AG04450 (cell line): ENCODE measurements around the gene ERVH48-1. TPM values are rescaled to one million over a fixed set of nuclear protein-coding genes. Genes with fewer than 3 reads are reported as not detected.
"Not testable (repeated sequence)": the region's sequence is repeated elsewhere in the genome, so short reads cannot be mapped to it uniquely, and the experiment has no call there.

Source experiments
- CTCF ChIA-PET: fragments of 300-600, 350-600 bp; formaldehyde crosslinking; extraction: SDS; loops from one replicate; lab custom pipeline; 2022; ENCODE audit warnings: antibody characterized with exemption, inconsistent platforms; lab: Charles Lee
- POLR2A ChIA-PET: fragments of 350-600 bp; formaldehyde crosslinking; extraction: SDS; loops from one replicate; lab custom pipeline; 2021; ENCODE audit warnings: antibody characterized with exemption, inconsistent platforms; lab: Yijun Ruan, JAX
- DNase-seq: peaks from one replicate; pipeline ENCODE4 v3.0.0-alpha.2; 2011; ENCODE audit warnings: low read depth, low spot score
- H3K27ac ChIP-seq: one replicate; pipeline ENCODE4 v1.5.1; 2012; ENCODE audit warnings: low read depth, low read length, control low read depth
- H3K27me3 ChIP-seq: one replicate; pipeline ENCODE4 v1.6.0; 2012; ENCODE audit warnings: low read length; ENCODE audit not compliant: control insufficient read depth, insufficient read depth
- H3K4me3 ChIP-seq: 2 replicates; pipeline ENCODE4 v1.5.1; 2011; ENCODE audit warnings: mild to moderate bottlenecking, low read depth, low read length, control low read depth
- H3K9me3 ChIP-seq: 2 replicates; pipeline ENCODE4 v1.5.1; 2012; ENCODE audit warnings: low read length; ENCODE audit not compliant: control insufficient read depth, insufficient read depth
- polyA plus RNA-seq: library from polyadenylated mRNA; depleted of rRNA; stranded (reverse); fragments of >200 nt; gene quantifications from 2 replicates; pipeline ENCODE4 v1.2.3, GENCODE V29; 2011
- TF ChIP-seq, protein P1 (sequence below): IDR thresholded peaks from 2 replicates; pipeline ENCODE4 v1.5.1; 2011; ENCODE audit warnings: low read depth, low read length, control low read depth, inconsistent platforms

ERVH48-1 gene
- polyA plus RNA-seq, 1 experiment: not detected

DNA sequence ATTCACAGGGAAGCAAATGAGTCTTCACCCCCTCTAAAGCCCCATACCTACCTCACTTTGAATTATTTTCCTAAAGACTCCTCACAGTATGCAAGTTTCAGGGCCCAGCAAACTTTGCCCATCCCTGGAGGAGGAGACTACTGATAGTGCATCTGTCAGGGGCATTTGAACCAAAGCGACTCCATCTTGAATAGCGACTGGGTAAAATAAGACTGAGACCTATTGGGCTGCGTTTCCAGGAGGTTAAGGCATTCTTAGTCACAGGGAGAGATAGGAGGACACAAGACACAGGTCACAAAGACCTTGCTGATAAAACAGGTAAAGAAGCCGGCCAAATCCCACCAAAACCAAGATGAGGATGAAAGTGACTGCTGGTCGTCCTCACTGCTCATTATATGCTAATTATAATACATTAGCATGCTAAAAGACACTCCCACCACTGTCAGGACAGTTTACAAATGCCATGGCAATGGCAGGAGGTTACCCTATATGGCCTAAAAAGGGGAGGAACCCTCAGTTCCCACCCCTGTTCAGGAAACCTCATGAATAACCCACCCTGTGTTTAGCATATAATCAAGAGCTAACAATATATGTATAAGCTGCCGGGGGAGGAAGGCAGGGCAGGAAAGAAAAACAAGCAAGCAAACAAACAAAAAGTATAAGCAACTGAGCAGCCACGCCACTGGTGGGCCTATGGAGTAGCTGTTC, 45.7 kb upstream of the ERVH48-1 start:
- TF ChIP-seq, protein P1, sequence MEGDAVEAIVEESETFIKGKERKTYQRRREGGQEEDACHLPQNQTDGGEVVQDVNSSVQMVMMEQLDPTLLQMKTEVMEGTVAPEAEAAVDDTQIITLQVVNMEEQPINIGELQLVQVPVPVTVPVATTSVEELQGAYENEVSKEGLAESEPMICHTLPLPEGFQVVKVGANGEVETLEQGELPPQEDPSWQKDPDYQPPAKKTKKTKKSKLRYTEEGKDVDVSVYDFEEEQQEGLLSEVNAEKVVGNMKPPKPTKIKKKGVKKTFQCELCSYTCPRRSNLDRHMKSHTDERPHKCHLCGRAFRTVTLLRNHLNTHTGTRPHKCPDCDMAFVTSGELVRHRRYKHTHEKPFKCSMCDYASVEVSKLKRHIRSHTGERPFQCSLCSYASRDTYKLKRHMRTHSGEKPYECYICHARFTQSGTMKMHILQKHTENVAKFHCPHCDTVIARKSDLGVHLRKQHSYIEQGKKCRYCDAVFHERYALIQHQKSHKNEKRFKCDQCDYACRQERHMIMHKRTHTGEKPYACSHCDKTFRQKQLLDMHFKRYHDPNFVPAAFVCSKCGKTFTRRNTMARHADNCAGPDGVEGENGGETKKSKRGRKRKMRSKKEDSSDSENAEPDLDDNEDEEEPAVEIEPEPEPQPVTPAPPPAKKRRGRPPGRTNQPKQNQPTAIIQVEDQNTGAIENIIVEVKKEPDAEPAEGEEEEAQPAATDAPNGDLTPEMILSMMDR: no peak
- POLR2A ChIA-PET: no interaction called here
- CTCF ChIA-PET: no interaction called here
- peaks cover 2% of the 10 kb centered on the region for H3K27me3 ChIP-seq
- no peaks in the 10 kb centered on the region; the same call in 1 of the 2 replicates for H3K9me3 ChIP-seq
- DNase-seq: no peak
- no peak overlapping the region for H3K27ac ChIP-seq
- H3K4me3 ChIP-seq: no peak overlapping the region

DNA sequence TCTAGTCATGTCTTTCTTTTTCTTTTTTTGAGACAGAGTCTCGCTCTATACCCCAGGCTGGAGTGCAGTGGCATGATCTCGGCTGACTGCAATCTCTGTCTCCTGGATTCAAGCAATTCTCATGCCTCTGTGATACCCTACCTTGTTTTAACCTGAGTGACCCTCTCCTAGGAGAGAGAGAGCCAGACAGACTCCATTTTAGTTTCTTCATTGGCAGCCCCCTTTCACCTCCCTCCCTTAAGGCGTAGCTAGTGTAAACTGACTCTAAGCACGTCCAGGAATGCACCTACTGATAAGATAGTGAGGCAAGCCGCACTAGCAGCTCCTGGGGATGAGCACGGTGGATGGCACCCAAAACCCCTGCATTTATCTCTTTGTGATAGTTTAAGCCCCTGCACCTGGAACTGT, 43.8 kb upstream of the ERVH48-1 start:
- CTCF ChIA-PET: no interaction called here
- no peak overlapping the region for H3K27ac ChIP-seq
- TF ChIP-seq, protein P1: no peak
- POLR2A ChIA-PET: no interaction called here
- DNase-seq: no peak
- no peaks in the 10 kb centered on the region; the same call in 1 of the 2 replicates for H3K9me3 ChIP-seq
- no peak overlapping the region for H3K4me3 ChIP-seq
- peaks cover 2% of the 10 kb centered on the region for H3K27me3 ChIP-seq

DNA sequence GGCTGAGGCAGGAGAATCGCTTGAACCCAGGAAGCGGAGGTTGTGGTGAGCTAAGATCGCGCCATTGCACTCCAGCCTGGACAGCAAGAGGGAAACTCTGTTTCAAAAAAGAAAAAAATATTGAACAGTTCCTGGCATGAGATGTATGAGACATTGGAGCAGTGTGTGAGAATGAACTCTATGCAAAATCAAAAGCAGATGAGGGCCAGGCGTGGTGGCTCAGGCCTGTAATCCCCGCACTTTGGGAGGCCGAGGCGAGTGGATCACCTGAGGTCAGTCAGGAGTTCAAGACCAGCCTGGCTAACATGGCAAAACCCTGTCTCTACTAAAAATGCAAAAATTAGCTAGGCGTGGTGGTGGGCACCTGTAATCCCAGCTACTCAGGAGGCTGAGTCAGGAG, 42.2 kb upstream of the ERVH48-1 start:
- POLR2A ChIA-PET, H3K27ac ChIP-seq, H3K27me3 ChIP-seq, H3K4me3 ChIP-seq, DNase-seq, H3K9me3 ChIP-seq, CTCF ChIA-PET: not testable (repeated sequence)

DNA sequence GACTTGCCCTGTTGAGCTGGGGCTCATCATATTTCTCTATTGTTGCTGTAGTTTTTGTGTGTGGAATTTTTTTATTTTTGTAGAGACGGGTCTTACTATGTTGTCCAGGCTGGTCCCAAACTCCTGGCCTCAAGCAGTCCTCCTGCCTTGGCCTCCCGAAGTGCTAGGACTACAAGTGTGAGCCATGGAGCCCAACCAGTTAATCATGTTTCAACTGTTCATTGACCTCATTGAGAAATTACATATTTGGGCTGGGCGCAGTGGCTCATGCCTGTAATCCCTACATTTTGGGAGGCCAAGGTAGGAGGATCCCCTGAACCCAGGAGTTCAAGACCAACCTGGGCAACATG, 39.8 kb upstream of the ERVH48-1 start:
- no peak for DNase-seq
- Histone ChIP-seq H3K4me3 (no peak overlapping the region), H3K27ac (no peak overlapping the region), H3K9me3 (no peaks in the 10 kb centered on the region; the same call in 1 of the 2 replicates), H3K27me3 (peaks cover 2% of the 10 kb centered on the region)
- TF ChIP-seq, protein P1: no peak
- POLR2A ChIA-PET: interaction anchor here (0.8 kb wide), 1 partner anchor 9 kb away, joined by 3 read pairs; the partner anchor contains the start of gene PKNOX1
- CTCF ChIA-PET: no interaction called here

DNA sequence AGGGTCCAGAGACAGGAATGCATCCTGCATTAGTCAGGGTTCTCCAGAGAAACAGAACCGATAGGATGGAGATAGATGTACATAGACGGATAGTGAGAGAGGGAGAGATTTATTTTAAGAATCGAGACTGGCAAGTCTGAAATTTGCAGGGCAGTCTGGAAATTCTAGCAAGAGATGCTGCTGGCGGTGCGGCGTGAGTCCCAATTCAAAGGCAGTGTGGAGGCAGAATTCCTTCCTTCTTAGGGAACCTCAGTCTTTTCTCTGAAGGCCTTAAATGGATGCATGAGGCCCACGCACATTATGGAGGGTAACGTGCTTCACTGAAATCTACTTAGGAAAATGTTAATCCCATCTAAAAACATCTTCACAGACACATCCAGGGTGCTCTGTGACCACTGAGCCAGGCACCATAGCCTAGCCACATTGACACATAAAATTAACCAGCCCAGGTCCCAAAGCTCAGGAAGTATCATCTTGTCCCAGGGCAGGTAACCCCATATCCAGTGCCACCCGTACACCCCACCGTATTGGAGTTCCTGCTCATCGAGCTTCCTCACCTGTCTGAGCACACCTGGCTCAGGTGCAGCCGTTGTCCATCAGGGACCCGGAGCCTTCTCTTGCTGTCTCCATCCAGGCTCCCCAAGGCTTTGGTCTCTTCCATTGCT, 39.2 kb upstream of the ERVH48-1 start:
- Histone ChIP-seq H3K27me3 (peaks cover 2% of the 10 kb centered on the region), H3K27ac (no peak overlapping the region), H3K4me3 (no peak overlapping the region), H3K9me3 (no peaks in the 10 kb centered on the region; the same call in 1 of the 2 replicates)
- POLR2A ChIA-PET: interaction anchor here (0.8 kb wide), 1 partner anchor 10 kb away, joined by 3 read pairs; the partner anchor contains the start of gene PKNOX1
- TF ChIP-seq, protein P1: no peak
- CTCF ChIA-PET: no interaction called here
- no peak for DNase-seq
